ENCODE data around the gene ZG16B.

- no peak for TF ChIP-seq CTCF (conservative IDR thresholded peaks at IDR 0.05; ENCODE audit: low read length)
- no peak for TF ChIP-seq EZH2phosphoT487 (IDR thresholded peaks at IDR 0.05; ENCODE audit: borderline replicate concordance)
Observed at GRCh38 chr16:2835638-2836493, 5.8 kb downstream of the ZG16B start.

Data from Loucy (cell line).